HG03139 (cell line): ENCODE results near the gene BTNL2.
A peak's percentile ranks its signal among the peaks of the same experiment; 100 is the strongest.
"Not testable (repeated sequence)": the region's sequence is repeated elsewhere in the genome, so short reads cannot be mapped to it uniquely, and the experiment has no call there.

ENCODE experiments used
- ATAC-seq: cut with Tn5 transposase; IDR thresholded peaks from one replicate; pipeline ENCODE4 v1.9.1; 2021; ENCODE audit not compliant: unreplicated experiment

BTNL2 gene

GRCh38 chr6:32406857-32407256 lies at the start of gene BTNL2:
Gene BTNL2 (minus strand): TSS chr6:32407181. CDS start chr6:32407123, 58 bp downstream.
- ATAC-seq = no peak

- ATAC-seq = no peak
Observed at GRCh38 chr6:32449088-32449736, 42.2 kb upstream of the BTNL2 start.

- no peak for ATAC-seq
Observed at GRCh38 chr6:32447932-32448331, 41.0 kb upstream of the BTNL2 start.

- no peak for ATAC-seq
Observed at GRCh38 chr6:32445321-32445854, 38.4 kb upstream of the BTNL2 start.

- ATAC-seq = no peak
Observed at GRCh38 chr6:32444433-32444832, 37.5 kb upstream of the BTNL2 start.

GRCh38 chr6:32442977-32443552 lies 36.1 kb upstream of the BTNL2 start:
- ATAC-seq = no peak

- ATAC-seq = no peak
Observed at GRCh38 chr6:32442243-32442667, 35.3 kb upstream of the BTNL2 start.

GRCh38 chr6:32439602-32440214 lies 32.7 kb upstream of the BTNL2 start, which contains the start of gene HLA-DRA:
Gene HLA-DRA (plus strand): TSS chr6:32439887. CDS start chr6:32439951, 64 bp downstream.
- ATAC-seq = peak; percentile 62

- no peak for ATAC-seq
Observed at GRCh38 chr6:32439139-32439538, 32.2 kb upstream of the BTNL2 start.

GRCh38 chr6:32436995-32437836 lies 30.2 kb upstream of the BTNL2 start:
- ATAC-seq = peak; percentile 70

GRCh38 chr6:32436186-32436585 lies 29.2 kb upstream of the BTNL2 start:
- ATAC-seq = no peak

GRCh38 chr6:32433950-32434349 lies 27.0 kb upstream of the BTNL2 start:
- ATAC-seq = not testable (repeated sequence)

GRCh38 chr6:32432050-32432450 lies 25.1 kb upstream of the BTNL2 start:
- ATAC-seq = no peak

- ATAC-seq = no peak
Observed at GRCh38 chr6:32431142-32431541, 24.2 kb upstream of the BTNL2 start.

GRCh38 chr6:32430179-32430578 lies 23.2 kb upstream of the BTNL2 start:
- no peak for ATAC-seq

GRCh38 chr6:32427934-32428474 lies 21.0 kb upstream of the BTNL2 start:
- no peak for ATAC-seq

GRCh38 chr6:32427218-32427617 lies 20.2 kb upstream of the BTNL2 start:
- ATAC-seq = no peak

- ATAC-seq = no peak
Observed at GRCh38 chr6:32426338-32426737, 19.4 kb upstream of the BTNL2 start.

GRCh38 chr6:32424589-32425300 lies 17.8 kb upstream of the BTNL2 start:
- ATAC-seq = no peak

- ATAC-seq = no peak
Observed at GRCh38 chr6:32416036-32416435, 9.1 kb upstream of the BTNL2 start.
